ENCODE data around the gene RRN3.
"Not testable (repeated sequence)": the region's sequence is repeated elsewhere in the genome, so short reads cannot be mapped to it uniquely, and the experiment has no call there.

The RRN3 gene

GRCh38 chr16:15093955-15094827, at the start of gene RRN3:
RRN3 (minus strand) TSS chr16:15094272; CDS start chr16:15094233, 39 bp downstream.
- H3K4me3 ChIP-seq (ENCODE audit: low read depth, low read length), result peak within 1 kb of the TSS; percentile 69

- peak overlapping the region; percentile 33 for H3K4me3 ChIP-seq (ENCODE audit: low read depth, low read length)
Measured at GRCh38 chr16:15143601-15144091, 49.6 kb upstream of the RRN3 start.

GRCh38 chr16:15142891-15143600, 49.0 kb upstream of the RRN3 start:
- not testable (repeated sequence) for H3K4me3 ChIP-seq (ENCODE audit: low read depth, low read length)

GRCh38 chr16:15142107-15142890, 48.2 kb upstream of the RRN3 start:
- H3K4me3 ChIP-seq (ENCODE audit: low read depth, low read length), result not testable (repeated sequence)

- TF ChIP-seq CTCF (IDR thresholded peaks at IDR 0.05; ENCODE audit: low read depth, low read length), result no peak
- no peak overlapping the region for H3K4me3 ChIP-seq (ENCODE audit: low read depth, low read length)
Measured at GRCh38 chr16:15141586-15141985, 47.5 kb upstream of the RRN3 start.

- H3K4me3 ChIP-seq (ENCODE audit: low read depth, low read length), result not testable (repeated sequence)
Measured at GRCh38 chr16:15140444-15141365, 46.6 kb upstream of the RRN3 start.

- not testable (repeated sequence) for H3K4me3 ChIP-seq (ENCODE audit: low read depth, low read length)
Measured at GRCh38 chr16:15137514-15137913, 43.4 kb upstream of the RRN3 start.

GRCh38 chr16:15135483-15136360, 41.6 kb upstream of the RRN3 start:
- not testable (repeated sequence) for H3K4me3 ChIP-seq (ENCODE audit: low read depth, low read length)

- H3K4me3 ChIP-seq (ENCODE audit: low read depth, low read length), result not testable (repeated sequence)
Measured at GRCh38 chr16:15134752-15135482, 40.8 kb upstream of the RRN3 start.

GRCh38 chr16:15133554-15133953, 39.5 kb upstream of the RRN3 start:
- not testable (repeated sequence) for H3K4me3 ChIP-seq (ENCODE audit: low read depth, low read length)

GRCh38 chr16:15132719-15133428, 38.8 kb upstream of the RRN3 start:
- not testable (repeated sequence) for H3K4me3 ChIP-seq (ENCODE audit: low read depth, low read length)

- not testable (repeated sequence) for H3K4me3 ChIP-seq (ENCODE audit: low read depth, low read length)
Measured at GRCh38 chr16:15130943-15131700, 37.0 kb upstream of the RRN3 start.

GRCh38 chr16:15130256-15130932, 36.3 kb upstream of the RRN3 start:
- not testable (repeated sequence) for H3K4me3 ChIP-seq (ENCODE audit: low read depth, low read length)

GRCh38 chr16:15127641-15128425, 33.8 kb upstream of the RRN3 start:
- not testable (repeated sequence) for H3K4me3 ChIP-seq (ENCODE audit: low read depth, low read length)
